Glutamatergic neuron (in vitro differentiated cells): Measurements from ENCODE around the gene SLC2A5. TPM values are rescaled to one million over a fixed set of nuclear protein-coding genes. Genes with fewer than 3 reads are reported as not detected.
A peak's percentile ranks its signal among the peaks of the same experiment; 100 is the strongest.

ENCODE experiments used
- DNase-seq: peaks from one replicate; pipeline ENCODE4 v3.0.0; 2022
- H3K27ac Mint-ChIP-seq: one replicate; pipeline ENCODE4 v1.8.0; 2020; ENCODE audit warnings: mild to moderate bottlenecking, mixed read lengths, inconsistent platforms; ENCODE audit not compliant: unreplicated experiment
- H3K27me3 Mint-ChIP-seq: one replicate; pipeline ENCODE4 v1.8.0; 2020; ENCODE audit warnings: mild to moderate bottlenecking, moderate library complexity, mixed read lengths, inconsistent platforms; ENCODE audit not compliant: unreplicated experiment
- H3K36me3 Mint-ChIP-seq: one replicate; pipeline ENCODE4 v1.8.0; 2020; ENCODE audit warnings: mild to moderate bottlenecking, mixed read lengths, inconsistent platforms; ENCODE audit not compliant: unreplicated experiment
- H3K4me1 Mint-ChIP-seq: one replicate; pipeline ENCODE4 v1.8.0; 2020; ENCODE audit warnings: mild to moderate bottlenecking, low read depth, mixed read lengths, inconsistent platforms; ENCODE audit not compliant: unreplicated experiment
- H3K4me3 Mint-ChIP-seq: one replicate; pipeline ENCODE4 v1.8.0; 2020; ENCODE audit warnings: mild to moderate bottlenecking, mixed read lengths, inconsistent platforms; ENCODE audit not compliant: unreplicated experiment
- H3K9me3 Mint-ChIP-seq: one replicate; pipeline ENCODE4 v1.8.0; 2020; ENCODE audit warnings: mild to moderate bottlenecking, moderate library complexity, mixed read lengths, inconsistent platforms; ENCODE audit not compliant: unreplicated experiment
- total RNA-seq: library from RNA; stranded (reverse); fragmentation: NEBNext Ultra II Directional; extraction: Animal tissue kit (Norgen Biotek cat#: 25700); gene quantifications from one replicate; pipeline ENCODE4 v1.2.1, GENCODE V29; 2021; ENCODE audit not compliant: unreplicated experiment
- TF ChIP-seq, protein P1 (sequence below): fragments of 200-600 bp; sonication (generic); IDR thresholded peaks from one replicate; pipeline ENCODE4 v1.5.0; 2021; ENCODE audit not compliant: partially characterized antibody, unreplicated experiment

SLC2A5 gene
- total RNA-seq, 1 donor from 2014 or later: 0.64 TPM

DNA sequence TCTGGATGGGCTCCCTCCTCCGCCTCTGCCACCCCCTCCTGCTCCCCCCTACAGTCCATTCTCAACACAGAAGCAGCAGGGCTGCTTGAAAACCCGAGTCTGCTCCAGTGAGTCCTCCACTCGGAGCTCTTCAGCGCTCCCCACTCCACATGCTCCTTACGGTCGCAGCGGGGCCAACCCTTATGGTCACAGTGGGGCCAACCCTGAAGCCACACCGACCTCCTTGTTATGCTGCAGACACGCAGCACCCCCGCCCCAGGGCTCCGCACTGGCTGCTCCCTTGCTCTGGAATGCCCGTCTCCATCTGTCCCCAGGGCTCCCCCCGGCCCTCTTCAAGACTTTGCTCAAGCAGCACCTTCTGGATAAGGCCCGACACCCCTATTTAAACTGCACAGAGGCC is 36.9 kb upstream of the SLC2A5 start:
- no peak overlapping the region for H3K4me3 Mint-ChIP-seq
- DNase-seq: no peak
- no peak overlapping the region for H3K27ac Mint-ChIP-seq
- H3K9me3 Mint-ChIP-seq: no peaks in the 10 kb centered on the region
- TF ChIP-seq, protein P1, sequence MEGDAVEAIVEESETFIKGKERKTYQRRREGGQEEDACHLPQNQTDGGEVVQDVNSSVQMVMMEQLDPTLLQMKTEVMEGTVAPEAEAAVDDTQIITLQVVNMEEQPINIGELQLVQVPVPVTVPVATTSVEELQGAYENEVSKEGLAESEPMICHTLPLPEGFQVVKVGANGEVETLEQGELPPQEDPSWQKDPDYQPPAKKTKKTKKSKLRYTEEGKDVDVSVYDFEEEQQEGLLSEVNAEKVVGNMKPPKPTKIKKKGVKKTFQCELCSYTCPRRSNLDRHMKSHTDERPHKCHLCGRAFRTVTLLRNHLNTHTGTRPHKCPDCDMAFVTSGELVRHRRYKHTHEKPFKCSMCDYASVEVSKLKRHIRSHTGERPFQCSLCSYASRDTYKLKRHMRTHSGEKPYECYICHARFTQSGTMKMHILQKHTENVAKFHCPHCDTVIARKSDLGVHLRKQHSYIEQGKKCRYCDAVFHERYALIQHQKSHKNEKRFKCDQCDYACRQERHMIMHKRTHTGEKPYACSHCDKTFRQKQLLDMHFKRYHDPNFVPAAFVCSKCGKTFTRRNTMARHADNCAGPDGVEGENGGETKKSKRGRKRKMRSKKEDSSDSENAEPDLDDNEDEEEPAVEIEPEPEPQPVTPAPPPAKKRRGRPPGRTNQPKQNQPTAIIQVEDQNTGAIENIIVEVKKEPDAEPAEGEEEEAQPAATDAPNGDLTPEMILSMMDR: no peak
- H3K27me3 Mint-ChIP-seq: peaks cover 4% of the 10 kb centered on the region
- H3K4me1 Mint-ChIP-seq: no peaks in the 10 kb centered on the region
- H3K36me3 Mint-ChIP-seq: no peaks in the 10 kb centered on the region

DNA sequence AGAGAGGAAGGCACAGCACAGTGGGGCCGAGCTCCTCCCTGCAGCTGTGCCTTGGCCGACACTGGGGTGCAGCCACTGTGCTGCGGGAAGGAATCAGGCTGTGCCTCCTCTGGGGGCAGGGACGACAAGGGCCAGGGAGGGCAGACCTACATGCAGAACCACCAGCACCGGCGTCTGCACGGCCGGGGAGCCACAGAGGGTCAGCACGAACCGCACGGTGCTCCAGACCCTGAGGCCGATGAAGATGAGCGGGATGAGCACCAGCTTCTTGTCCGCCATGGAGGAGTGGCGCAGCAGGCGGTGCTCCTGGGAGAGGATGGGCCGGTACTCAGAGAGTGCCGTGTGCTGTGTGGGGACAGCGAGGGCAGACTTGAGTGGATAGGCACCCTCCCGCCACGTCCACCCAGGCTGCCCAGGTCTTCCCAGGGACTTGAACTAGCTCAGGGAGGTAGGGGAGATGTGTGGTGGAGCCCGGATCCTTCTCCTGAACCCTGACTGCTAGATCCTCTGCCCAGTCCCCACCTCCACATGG is 36.0 kb upstream of the SLC2A5 start:
- TF ChIP-seq, protein P1: no peak
- H3K27ac Mint-ChIP-seq: no peak overlapping the region
- no peaks in the 10 kb centered on the region for H3K36me3 Mint-ChIP-seq
- DNase-seq: no peak
- no peak overlapping the region for H3K4me3 Mint-ChIP-seq
- H3K27me3 Mint-ChIP-seq: peaks cover 4% of the 10 kb centered on the region
- H3K4me1 Mint-ChIP-seq: no peaks in the 10 kb centered on the region
- no peaks in the 10 kb centered on the region for H3K9me3 Mint-ChIP-seq

DNA sequence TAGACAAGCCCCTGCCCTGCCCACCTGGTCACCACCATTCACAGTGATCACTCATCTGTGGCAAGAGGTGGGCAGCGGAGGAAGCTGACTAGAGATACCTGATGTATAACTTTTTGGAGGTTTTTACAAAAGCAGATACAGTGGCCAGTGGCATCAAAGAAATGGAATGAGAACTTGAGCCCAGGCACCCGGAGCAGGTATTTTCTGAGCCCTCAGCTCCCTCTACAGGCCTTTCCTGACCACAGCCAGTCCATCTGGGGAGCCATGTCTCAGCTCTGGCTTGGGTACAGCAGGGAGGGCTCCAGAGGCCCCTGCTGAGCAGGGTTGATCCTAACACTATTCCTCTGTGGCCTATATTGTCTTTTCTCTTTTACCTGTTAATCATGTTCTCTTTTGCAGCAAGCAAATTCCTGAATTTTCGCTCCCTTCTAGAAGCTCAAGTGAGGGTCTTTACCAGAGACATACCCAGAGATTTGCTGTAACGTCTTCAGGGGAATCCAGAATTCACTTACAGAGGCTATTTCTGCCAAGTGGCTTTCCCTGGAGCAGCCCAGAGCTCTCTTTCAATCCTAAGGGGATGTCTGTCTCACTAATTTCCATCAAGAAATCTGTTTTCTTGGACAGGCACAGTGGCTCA is 32.2 kb upstream of the SLC2A5 start:
- TF ChIP-seq, protein P1: peak; percentile 44
- H3K36me3 Mint-ChIP-seq: peaks cover 7% of the 10 kb centered on the region
- H3K9me3 Mint-ChIP-seq: no peaks in the 10 kb centered on the region
- H3K4me1 Mint-ChIP-seq: no peaks in the 10 kb centered on the region
- DNase-seq: peak; percentile 58
- peaks cover 4% of the 10 kb centered on the region for H3K27me3 Mint-ChIP-seq
- H3K4me3 Mint-ChIP-seq: no peak overlapping the region
- H3K27ac Mint-ChIP-seq: no peak overlapping the region

DNA sequence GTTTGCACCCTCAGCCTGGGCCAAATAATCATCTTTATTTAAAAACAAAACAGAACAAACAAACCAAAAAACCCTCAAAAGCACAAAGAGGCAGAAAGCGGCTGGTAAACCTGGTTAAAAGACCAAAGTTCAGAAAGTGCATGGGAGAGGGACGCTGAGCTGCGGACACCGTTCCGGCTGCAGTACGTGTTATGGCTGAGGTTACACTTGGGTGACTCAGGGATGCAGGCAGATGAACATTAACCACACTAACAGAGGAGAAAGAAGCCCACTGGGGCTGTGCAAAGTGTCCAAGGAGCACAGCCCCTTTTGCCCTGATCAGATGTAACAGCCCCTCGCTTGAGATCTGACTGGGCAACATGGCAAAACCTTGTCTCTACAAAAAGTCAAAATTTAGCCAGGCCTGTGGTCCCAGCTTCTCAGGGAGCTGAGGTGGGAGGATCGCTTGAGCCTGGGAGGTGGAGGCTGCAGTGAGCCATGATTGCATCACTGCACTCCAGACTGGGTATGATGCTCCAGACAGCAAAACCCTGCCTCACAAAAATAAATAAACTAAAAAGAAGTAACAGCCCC is 31.1 kb upstream of the SLC2A5 start:
- Mint-ChIP-seq H3K4me3 (no peak overlapping the region), H3K4me1 (no peaks in the 10 kb centered on the region), H3K9me3 (no peaks in the 10 kb centered on the region), H3K27ac (no peak overlapping the region), H3K36me3 (peaks cover 13% of the 10 kb centered on the region), H3K27me3 (peaks cover 1% of the 10 kb centered on the region)
- TF ChIP-seq, protein P1: no peak
- no peak for DNase-seq

DNA sequence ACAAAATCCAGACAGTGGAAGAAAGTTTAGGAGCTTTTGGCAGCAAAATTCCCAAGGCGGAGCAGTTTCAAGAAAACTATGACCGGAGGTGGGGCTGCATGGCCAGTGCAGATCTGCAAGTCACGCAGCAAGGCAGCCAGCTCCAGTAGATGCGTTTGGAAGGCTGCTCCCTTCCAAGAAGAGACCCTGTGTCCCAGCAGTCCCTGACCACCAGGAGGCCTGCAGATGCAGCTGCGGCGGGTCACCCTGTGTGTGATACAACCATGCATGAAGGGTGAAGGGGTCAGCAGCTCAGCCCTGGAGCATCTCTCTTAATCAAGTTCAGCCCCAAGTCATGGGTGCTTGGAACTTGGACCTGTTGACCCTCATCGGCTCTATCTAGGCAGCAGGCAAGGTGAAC is 30.1 kb upstream of the SLC2A5 start:
- DNase-seq: no peak
- TF ChIP-seq, protein P1: no peak
- Mint-ChIP-seq H3K27ac (no peak overlapping the region), H3K27me3 (no peaks in the 10 kb centered on the region), H3K9me3 (no peaks in the 10 kb centered on the region), H3K4me3 (no peak overlapping the region), H3K36me3 (peaks cover 16% of the 10 kb centered on the region), H3K4me1 (no peaks in the 10 kb centered on the region)
